Adrenal gland (tissue), 12 donors: ENCODE measurements around the gene PRDM15. TPM values are rescaled to one million over a fixed set of nuclear protein-coding genes. Genes with fewer than 3 reads are reported as not detected.
A peak's percentile ranks its signal among the peaks of the same experiment; 100 is the strongest.

Experiments used
- DNase-seq, 7 donors: peaks; one replicate each; pipeline ENCODE4 v3.0.0-alpha.2; 2019 to 2020
- H3K27ac ChIP-seq, 5 donors: fragments of 200-600 bp; sonication (generic) in 4 of 5; 1 replicate in 3 of 5; 2 replicates in 2 of 5; pipeline versions ENCODE4 v1.5.1 to v1.8.0; 2016 to 2020; ENCODE audit warnings: mild to moderate bottlenecking in 1 of 5
- H3K27me3 ChIP-seq: fragments of 200-600 bp; 2 replicates; pipeline ENCODE4 v1.8.0; 2021
- H3K36me3 ChIP-seq, 2 donors: fragments of 200-600 bp; replicated peaks in 1 of 2; 1 replicate in 1 of 2; 2 replicates in 1 of 2; pipeline versions ENCODE4 v1.5.1 to v1.8.0; 2018 to 2022
- H3K4me1 ChIP-seq, 2 donors: fragments of 200-600 bp; replicated peaks in 1 of 2; 1 replicate in 1 of 2; 2 replicates in 1 of 2; pipeline versions ENCODE4 v1.5.1 to v1.8.0; 2018 to 2021
- H3K4me3 ChIP-seq, 4 donors: fragments of 200-600 bp; sonication (generic) in 3 of 4; one replicate each; pipeline ENCODE4 v1.5.1; 2016 to 2018
- H3K9me3 ChIP-seq, 3 donors: fragments of 200-600 bp; sonication (generic) in 1 of 3; replicated peaks in 1 of 3; 1 replicate in 2 of 3; 2 replicates in 1 of 3; pipeline versions ENCODE4 v1.5.1 to v1.8.0; 2016 to 2021
- POLR2A ChIP-seq, 2 donors: fragments of 450-650 bp; IDR thresholded peaks; one replicate each; pipeline ENCODE4 v1.6.1; 2017; ENCODE audit warnings: antibody characterized with exemption in 2 of 2, mild to moderate bottlenecking in 2 of 2, moderate library complexity in 1 of 2
- WGBS, 4 donors: extraction: QIAGEN DNeasy Blood & Tissue Kit in 2 of 4; methylation state at CpG; one replicate each; pipeline versions ENCODE4 v1.1.5 to v1.1.7; 2013 to 2017; 5-methylcytosine and 5-hydroxymethylcytosine counted together
- intact Hi-C, 2 donors: fragments of 100-400 bp; cut with DNase I; formaldehyde crosslinking; loops; one replicate each; pipeline versions ENCODE4 v1.14.1 to v1.15.0; 2022 to 2023
- polyA plus RNA-seq, 3 donors: library from polyadenylated mRNA; stranded (reverse); fragments of 200-250 nt in 2 of 3; fragments of 350-450 nt in 1 of 3; fragmentation: Illumina TruSeq in 1 of 3; extraction: RNeasy Lipid Tissue Mini Kit (QIAGEN cat#74804) in 1 of 3; gene quantifications; one replicate each; pipeline ENCODE4 v1.2.3, GENCODE V29; 2013 to 2014
- total RNA-seq, 9 donors: library from RNA; depleted of rRNA in 4 of 9; stranded (reverse); fragments of >200 nt in 4 of 9; fragments of 120-200 nt in 1 of 9; fragmentation: NEBNext Ultra II Directional in 1 of 9; extraction: Animal tissue kit (Norgen Biotek cat#: 25700) in 1 of 9; gene quantifications; one replicate each; pipeline versions ENCODE4 v1.1.0 to v1.2.4, GENCODE V29; 2013 to 2023
- TF ChIP-seq, protein P1 (sequence below), 6 experiments: fragments of 450-650 bp in 4 of 6; fragments of 200-600 bp in 2 of 6; sonication (generic) in 1 of 6; IDR thresholded peaks; 1 replicate in 5 of 6; 2 replicates in 1 of 6; pipeline versions ENCODE4 v1.5.1 to v1.8.0; 2016 to 2021; ENCODE audit warnings: antibody characterized with exemption in 6 of 6, mild to moderate bottlenecking in 2 of 6, moderate library complexity in 1 of 6
- donor health status: healthy with polysubstance abuse.
- donor health status: Bipolar disorder and iron deficiency.
- donor health status: DM: yes; HTN: yes; CAD: no.
- donor health status: DM: no; HTN: no; CAD: no.
- donor health status: DM: no; HTN: no; CAD: no.
- donor health status: DM: yes; HTN: yes; CAD: no.

Gene PRDM15
- total and polyA plus RNA-seq, 12 donors: 2.9 to 6.7 (median 4.0) TPM

DNA sequence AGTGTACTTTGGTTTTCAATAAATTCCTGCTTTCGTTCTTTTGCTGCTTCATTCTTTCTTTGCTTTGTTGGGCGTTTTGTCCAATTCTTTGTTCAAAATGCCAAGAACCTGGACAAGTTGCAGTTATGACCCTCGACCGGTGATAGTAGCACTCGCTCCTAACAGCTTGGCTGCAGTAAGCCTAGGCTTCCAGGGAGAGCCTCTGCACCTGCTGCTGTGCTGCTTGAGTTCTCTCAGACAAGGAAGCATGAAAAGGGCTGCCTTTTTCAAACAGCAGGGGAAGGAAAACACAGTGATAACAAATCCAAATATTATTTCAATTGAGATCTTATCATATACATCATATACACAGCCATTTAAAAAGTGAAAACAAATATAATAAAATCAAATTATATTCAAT, 99.5 kb downstream of the PRDM15 start:
- peaks cover 0 to 6% of the 10 kb centered on the region in 2 donors for H3K4me1 ChIP-seq
- WGBS, 4 donors: 34 to 48% (median 45%) methylated on average over 5 of the region's 5 CpGs
- DNase-seq: no peak
- no peaks in the 10 kb centered on the region for H3K9me3 ChIP-seq
- TF ChIP-seq, protein P1, sequence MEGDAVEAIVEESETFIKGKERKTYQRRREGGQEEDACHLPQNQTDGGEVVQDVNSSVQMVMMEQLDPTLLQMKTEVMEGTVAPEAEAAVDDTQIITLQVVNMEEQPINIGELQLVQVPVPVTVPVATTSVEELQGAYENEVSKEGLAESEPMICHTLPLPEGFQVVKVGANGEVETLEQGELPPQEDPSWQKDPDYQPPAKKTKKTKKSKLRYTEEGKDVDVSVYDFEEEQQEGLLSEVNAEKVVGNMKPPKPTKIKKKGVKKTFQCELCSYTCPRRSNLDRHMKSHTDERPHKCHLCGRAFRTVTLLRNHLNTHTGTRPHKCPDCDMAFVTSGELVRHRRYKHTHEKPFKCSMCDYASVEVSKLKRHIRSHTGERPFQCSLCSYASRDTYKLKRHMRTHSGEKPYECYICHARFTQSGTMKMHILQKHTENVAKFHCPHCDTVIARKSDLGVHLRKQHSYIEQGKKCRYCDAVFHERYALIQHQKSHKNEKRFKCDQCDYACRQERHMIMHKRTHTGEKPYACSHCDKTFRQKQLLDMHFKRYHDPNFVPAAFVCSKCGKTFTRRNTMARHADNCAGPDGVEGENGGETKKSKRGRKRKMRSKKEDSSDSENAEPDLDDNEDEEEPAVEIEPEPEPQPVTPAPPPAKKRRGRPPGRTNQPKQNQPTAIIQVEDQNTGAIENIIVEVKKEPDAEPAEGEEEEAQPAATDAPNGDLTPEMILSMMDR (IDR thresholded peaks at IDR 0.05): no peak
- no peak for TF ChIP-seq POLR2A (IDR thresholded peaks at IDR 0.05)
- no peak overlapping the region for H3K4me3 ChIP-seq
- no peak overlapping the region for H3K27ac ChIP-seq
- no peaks in the 10 kb centered on the region for H3K36me3 ChIP-seq
- peaks cover 61% of the 10 kb centered on the region for H3K27me3 ChIP-seq
- intact Hi-C loops: loop anchor here (5.0 kb wide), 1 partner anchor 167 kb away; no protein-coding TSS in a partner anchor

DNA sequence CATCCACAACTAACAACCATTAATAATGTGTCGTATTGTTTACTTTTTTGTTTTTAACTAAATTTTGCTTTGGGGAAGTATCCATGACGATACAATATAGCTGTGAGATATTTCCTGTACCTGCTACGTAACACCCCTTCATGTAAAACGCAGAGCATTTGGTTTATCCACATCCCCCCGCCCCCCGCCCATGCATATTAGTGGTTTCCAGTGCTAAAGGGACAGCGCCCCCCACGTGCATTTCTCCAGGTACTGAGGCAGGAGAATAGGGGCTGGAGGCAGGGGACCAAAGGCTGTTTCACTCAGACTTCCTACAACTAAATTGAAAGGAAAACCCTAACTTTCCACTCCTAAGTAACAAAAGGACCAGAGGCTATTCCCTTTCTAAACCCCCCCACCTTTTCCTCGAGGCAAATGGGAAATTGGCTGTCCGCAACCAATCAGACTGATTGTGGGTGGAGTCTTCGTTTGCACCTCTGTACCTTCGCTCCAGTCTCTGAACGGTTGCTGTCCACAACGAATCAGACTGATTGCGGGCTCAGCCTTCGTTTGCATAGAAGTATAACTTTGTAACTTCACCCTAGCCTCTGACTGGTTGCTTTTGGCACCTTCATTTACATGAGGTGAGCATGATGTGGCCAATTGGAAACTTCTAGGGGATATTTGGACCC, 100.1 kb downstream of the PRDM15 start:
- 12 to 18% (median 17%) methylated on average over 13 to 16 of the region's 16 CpGs for WGBS, 4 donors
- Histone ChIP-seq H3K4me1 (peaks cover 0 to 6% of the 10 kb centered on the region in 2 donors), H3K27ac (no peak overlapping the region), H3K36me3 (no peaks in the 10 kb centered on the region), H3K27me3 (peaks cover 61% of the 10 kb centered on the region), H3K4me3 (no peak overlapping the region), H3K9me3 (no peaks in the 10 kb centered on the region)
- DNase-seq: no peak
- no peak for TF ChIP-seq POLR2A (IDR thresholded peaks at IDR 0.05)
- TF ChIP-seq, protein P1 (IDR thresholded peaks at IDR 0.05): no peak
- intact Hi-C loops: loop anchor here (5.0 kb wide), 1 partner anchor 167 kb away; no protein-coding TSS in a partner anchor

DNA sequence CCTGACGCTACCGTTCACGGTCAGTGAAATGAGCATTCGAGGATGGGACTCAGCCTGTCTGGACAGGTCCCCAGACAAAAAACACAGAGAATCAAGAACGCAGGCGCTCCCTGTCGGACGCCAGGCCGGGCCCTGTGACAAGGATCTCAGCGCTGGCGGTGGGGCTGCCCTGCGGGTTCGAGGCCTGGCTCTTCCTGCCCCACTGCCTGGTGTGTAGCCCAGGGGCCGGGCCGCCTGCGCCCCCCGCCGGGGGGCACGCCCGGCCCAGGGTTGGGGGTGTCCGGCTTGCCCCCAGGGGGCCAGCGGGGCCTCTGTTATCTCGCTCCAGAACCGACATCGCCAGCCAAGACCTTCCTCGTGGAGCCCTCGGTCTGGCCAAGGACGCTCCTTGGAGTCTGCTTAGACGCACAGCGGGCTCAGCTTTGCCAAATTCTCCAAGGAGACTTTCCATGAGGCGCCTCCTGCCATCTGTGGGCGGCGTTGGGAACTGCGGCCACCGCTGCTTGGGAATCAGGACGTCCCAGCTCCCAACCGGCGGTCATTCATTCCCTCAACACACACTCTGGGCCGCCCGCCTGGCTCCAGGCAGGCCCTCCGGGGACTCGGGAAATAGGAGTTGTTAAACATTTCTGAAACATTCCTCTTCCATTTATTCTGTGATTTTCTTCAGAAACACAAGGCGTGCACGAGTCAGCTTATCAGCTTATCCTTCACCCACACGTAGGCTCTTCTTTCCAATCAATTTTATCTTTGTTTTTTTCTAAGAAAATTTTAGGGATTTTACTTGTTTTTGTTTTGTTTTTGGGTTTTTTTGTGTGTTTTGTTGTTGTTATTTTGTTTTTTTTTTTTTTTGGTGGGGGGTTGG, 101.0 kb downstream of the PRDM15 start:
- intact Hi-C loops: loop anchor here (5.0 kb wide), 1 partner anchor 166 kb away; no protein-coding TSS in a partner anchor
- no peak overlapping the region for H3K4me3 ChIP-seq
- H3K9me3 ChIP-seq: no peaks in the 10 kb centered on the region
- DNase-seq: peak; percentile 84 to 95 (median 92)
- WGBS, 4 donors: 17 to 28% (median 23%) methylated on average over 19 to 45 of the region's 45 CpGs
- H3K4me1 ChIP-seq: peaks cover 0 to 6% of the 10 kb centered on the region in 2 donors
- no peak for TF ChIP-seq POLR2A (IDR thresholded peaks at IDR 0.05)
- TF ChIP-seq, protein P1 (IDR thresholded peaks at IDR 0.05): peak; percentile 81 to 97 (median 86)
- H3K27ac ChIP-seq: no peak overlapping the region
- H3K27me3 ChIP-seq: peaks cover 54% of the 10 kb centered on the region
- no peaks in the 10 kb centered on the region for H3K36me3 ChIP-seq

DNA sequence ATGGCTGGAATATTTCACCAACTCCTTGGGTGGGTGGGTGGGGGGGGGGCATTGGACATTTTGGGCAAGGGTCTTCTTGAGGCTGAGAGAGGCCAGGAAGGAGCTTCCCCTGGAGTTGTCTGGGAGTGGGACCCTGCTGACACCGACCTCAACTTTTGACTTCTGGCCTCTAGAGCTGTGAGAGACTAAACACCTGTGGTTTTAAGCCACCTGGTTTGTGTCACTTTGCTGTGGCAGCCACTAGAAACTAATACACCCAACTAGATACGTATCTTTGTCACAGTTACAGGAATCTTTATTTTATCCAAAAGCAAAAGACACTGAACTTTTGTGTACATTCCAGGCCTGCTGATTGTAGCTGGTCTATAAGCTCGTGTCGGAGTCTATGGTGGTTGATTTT, 102.4 kb downstream of the PRDM15 start:
- TF ChIP-seq, protein P1 (IDR thresholded peaks at IDR 0.05): no peak
- TF ChIP-seq POLR2A (IDR thresholded peaks at IDR 0.05): no peak
- Histone ChIP-seq H3K4me3 (no peak overlapping the region), H3K27ac (no peak overlapping the region), H3K4me1 (peaks cover 0 to 6% of the 10 kb centered on the region in 2 donors), H3K36me3 (no peaks in the 10 kb centered on the region), H3K9me3 (no peaks in the 10 kb centered on the region), H3K27me3 (peaks cover 47% of the 10 kb centered on the region)
- DNase-seq: no peak
- intact Hi-C loops: loop anchor here (5.0 kb wide), 1 partner anchor 164 kb away; no protein-coding TSS in a partner anchor
- 91 to 98% (median 94%) methylated on average over 3 to 4 of the region's 4 CpGs for WGBS, 4 donors
